NCI-H748 (cell line): ENCODE measurements around the gene EVI2B.
"Not testable (repeated sequence)": the region's sequence is repeated elsewhere in the genome, so short reads cannot be mapped to it uniquely, and the experiment has no call there.

Source experiments
- DNase-seq: peaks from one replicate; lab custom pipeline; 2025; ENCODE audit not compliant: unreplicated experiment; lab: John Stamatoyannopoulos, UW

Gene EVI2B

GRCh38 chr17:31313982-31314781 lies at the start of gene EVI2B:
Gene EVI2B (minus strand): TSS chr17:31314054. CDS start chr17:31305609, 8,445 bp downstream.
- DNase-seq = no peak

GRCh38 chr17:31357839-31358394 lies 44.1 kb upstream of the EVI2B start:
- DNase-seq = peak; percentile 38

GRCh38 chr17:31357091-31357490 lies 43.2 kb upstream of the EVI2B start:
- no peak for DNase-seq

GRCh38 chr17:31355935-31356334 lies 42.1 kb upstream of the EVI2B start:
- DNase-seq = no peak

- no peak for DNase-seq
Measured at GRCh38 chr17:31349454-31349853, 35.6 kb upstream of the EVI2B start.

- not testable (repeated sequence) for DNase-seq
Measured at GRCh38 chr17:31345191-31345747, 31.4 kb upstream of the EVI2B start.

- DNase-seq = no peak
Measured at GRCh38 chr17:31339906-31340661, 26.2 kb upstream of the EVI2B start.

GRCh38 chr17:31329221-31329620 lies 15.4 kb upstream of the EVI2B start:
- no peak for DNase-seq

GRCh38 chr17:31328160-31328535 lies 14.3 kb upstream of the EVI2B start:
- no peak for DNase-seq

- no peak for DNase-seq
Measured at GRCh38 chr17:31327534-31328159, 13.8 kb upstream of the EVI2B start.

GRCh38 chr17:31323551-31323950 lies 9.7 kb upstream of the EVI2B start:
- no peak for DNase-seq

GRCh38 chr17:31321966-31322365 lies 8.1 kb upstream of the EVI2B start:
- no peak for DNase-seq

GRCh38 chr17:31321481-31321880 lies 7.6 kb upstream of the EVI2B start, which contains the start of gene EVI2A:
Gene EVI2A (minus strand): TSS chr17:31321622. CDS start chr17:31319013, 2,609 bp downstream.
- no peak for DNase-seq

GRCh38 chr17:31320791-31321190 lies 6.9 kb upstream of the EVI2B start:
- no peak for DNase-seq

- DNase-seq = no peak
Measured at GRCh38 chr17:31320241-31320640, 6.4 kb upstream of the EVI2B start.

- DNase-seq = no peak
Measured at GRCh38 chr17:31318851-31319661, 5.2 kb upstream of the EVI2B start.

GRCh38 chr17:31318298-31318801 lies 4.5 kb upstream of the EVI2B start:
- peak; percentile 3 for DNase-seq

GRCh38 chr17:31314782-31315100 lies 887 bp upstream of the EVI2B start:
- DNase-seq = no peak

- not testable (repeated sequence) for DNase-seq
Measured at GRCh38 chr17:31312223-31312622, 1.6 kb downstream of the EVI2B start.

- no peak for DNase-seq
Measured at GRCh38 chr17:31311526-31311925, 2.3 kb downstream of the EVI2B start.
